NCI-H748 (cell line): ENCODE data around the gene HLA-DPB1.
A peak's percentile ranks its signal among the peaks of the same experiment; 100 is the strongest.

Source experiments
- DNase-seq: peaks from one replicate; lab custom pipeline; 2025; ENCODE audit not compliant: unreplicated experiment; lab: John Stamatoyannopoulos, UW

HLA-DPB1 gene

GRCh38 chr6:33070909-33071308 lies 4.9 kb upstream of the HLA-DPB1 start:
- no peak for DNase-seq

- DNase-seq = no peak
Measured at GRCh38 chr6:33071569-33071968, 4.2 kb upstream of the HLA-DPB1 start.

GRCh38 chr6:33072508-33073100 lies 3.2 kb upstream of the HLA-DPB1 start:
- no peak for DNase-seq

GRCh38 chr6:33073431-33073871 lies 2.3 kb upstream of the HLA-DPB1 start, which contains the start of gene HLA-DPA1:
Gene HLA-DPA1, minus strand, starts transcription at chr6:33073649.
- no peak for DNase-seq

GRCh38 chr6:33075208-33075567 lies 602 bp upstream of the HLA-DPB1 start:
- no peak for DNase-seq

GRCh38 chr6:33076406-33076934 lies 680 bp downstream of the HLA-DPB1 start:
- DNase-seq = no peak

GRCh38 chr6:33077908-33078307 lies 2.1 kb downstream of the HLA-DPB1 start:
- DNase-seq = no peak

- no peak for DNase-seq
Measured at GRCh38 chr6:33078442-33078841, 2.7 kb downstream of the HLA-DPB1 start.

- DNase-seq = no peak
Measured at GRCh38 chr6:33078919-33079521, 3.2 kb downstream of the HLA-DPB1 start.

GRCh38 chr6:33079580-33079979 lies 3.8 kb downstream of the HLA-DPB1 start:
- no peak for DNase-seq

- no peak for DNase-seq
Measured at GRCh38 chr6:33080127-33081089, 4.6 kb downstream of the HLA-DPB1 start.

- DNase-seq = no peak
Measured at GRCh38 chr6:33081098-33081824, 5.5 kb downstream of the HLA-DPB1 start.

- DNase-seq = peak; percentile 57
Measured at GRCh38 chr6:33082702-33083101, 6.9 kb downstream of the HLA-DPB1 start.

- DNase-seq = no peak
Measured at GRCh38 chr6:33085627-33086026, 9.8 kb downstream of the HLA-DPB1 start.

GRCh38 chr6:33088258-33088930 lies 12.6 kb downstream of the HLA-DPB1 start:
- no peak for DNase-seq

GRCh38 chr6:33088931-33089620 lies 13.3 kb downstream of the HLA-DPB1 start:
- no peak for DNase-seq

- DNase-seq = peak; percentile 14
Measured at GRCh38 chr6:33091957-33092356, 16.2 kb downstream of the HLA-DPB1 start.

- no peak for DNase-seq
Measured at GRCh38 chr6:33092385-33092784, 16.6 kb downstream of the HLA-DPB1 start.

GRCh38 chr6:33093855-33094254 lies 18.1 kb downstream of the HLA-DPB1 start:
- no peak for DNase-seq

GRCh38 chr6:33095681-33096080 lies 19.9 kb downstream of the HLA-DPB1 start:
- no peak for DNase-seq
